ENCODE data around the gene TBX4. TPM values are rescaled to one million over a fixed set of nuclear protein-coding genes. Genes with fewer than 3 reads are reported as not detected.

TBX4 gene
- total RNA-seq, 1 experiment from 2014 or later, result not detected

GRCh38 chr17:61410141-61411010 lies 41.8 kb upstream of the TBX4 start:
- Histone ChIP-seq H3K4me2 (ENCODE audit: insufficient read depth, insufficient read length, low read length) (peak overlapping the region; percentile 55), H3K14ac (ENCODE audit: insufficient read depth, low read length) (no peak overlapping the region), H2BK15ac (ENCODE audit: low read depth, low read length) (no peak overlapping the region), H4K20me1 (ENCODE audit: control insufficient read depth, insufficient read depth, insufficient read length) (no peaks in the 10 kb centered on the region), H3K27ac (ENCODE audit: insufficient read length, low read depth, low read length) (no peak overlapping the region), H2BK5ac (ENCODE audit: insufficient read length, low read length) (no peak overlapping the region), H3T11ph (ENCODE audit: low read length) (no peak overlapping the region), H2AK5ac (ENCODE audit: insufficient read length, low read length) (no peak overlapping the region), H3K9ac (ENCODE audit: extremely low read depth, insufficient read length, low read length) (no peak overlapping the region), H3K56ac (ENCODE audit: insufficient read length, low read depth, low read length) (no peak overlapping the region), H3K79me1 (ENCODE audit: insufficient read depth, low read depth, low read length, poor library complexity, severe bottlenecking) (no peaks in the 10 kb centered on the region), H3K27me3 (ENCODE audit: insufficient read depth, low read length) (peaks cover 63% of the 10 kb centered on the region), H3K23me2 (ENCODE audit: insufficient read length, low read depth, low read length, poor library complexity, severe bottlenecking) (peaks cover 16% of the 10 kb centered on the region), H3K79me2 (ENCODE audit: insufficient read depth, low read length) (no peaks in the 10 kb centered on the region), H3K4me1 (ENCODE audit: insufficient read depth, low read length) (peaks cover 2% of the 10 kb centered on the region; the same call in 1 of the 2 replicates), H2BK120ac (ENCODE audit: low read depth, low read length, poor library complexity, severe bottlenecking) (no peak overlapping the region), H2BK12ac (ENCODE audit: insufficient read length, low read depth, low read length) (no peak overlapping the region), H4K91ac (ENCODE audit: insufficient read length, low read depth, low read length) (no peak overlapping the region), H3K9me3 (ENCODE audit: control insufficient read depth, low read depth, low read length) (no peaks in the 10 kb centered on the region), H2AFZ (ENCODE audit: low read length) (no peak overlapping the region), H4K8ac (replicated peaks; ENCODE audit: insufficient read length, low read depth, low read length) (no peak overlapping the region), H2BK20ac (ENCODE audit: low read depth, low read length, poor library complexity, severe bottlenecking) (no peak overlapping the region), H3K18ac (ENCODE audit: insufficient read length, low read depth, low read length) (no peak overlapping the region), H4K5ac (ENCODE audit: insufficient read length, low read depth, low read length) (no peak overlapping the region), H3K4ac (ENCODE audit: low read depth, low read length) (no peak overlapping the region), H3K23ac (ENCODE audit: insufficient read length, low read depth, low read length) (no peak overlapping the region)
- Mint-ChIP-seq H3K9me3 (no peaks in the 10 kb centered on the region; a peak in 1 of 5 replicates), H3K36me3 (ENCODE audit: insufficient read depth in 1 of 3, low read depth in 3 of 3) (no peaks in the 10 kb centered on the region; a peak in 1 of 7 replicates), H3K4me1 (peaks cover 14 to 21% of the 10 kb centered on the region in 2 experiments), H3K27ac (no peak overlapping the region; a peak in 1 of 7 replicates), H3K27me3 (ENCODE audit: low read depth) (peaks cover 87% of the 10 kb centered on the region), H3K4me3 (peak overlapping the region; percentile 41 to 74)
- WGBS (ENCODE audit: extremely low coverage, insufficient read length, low lambda C conversion rate), result no CpG with 5 or more reads among the region's 48 CpGs
- TF ChIP-seq CTCF (conservative IDR thresholded peaks at IDR 0.05), result peak; percentile 66
- peak; percentile 93 for DNase-seq

Data from H9 (cell line).